Heart right ventricle (tissue), 16 donors: Measurements from ENCODE around the gene U2AF2. TPM values are rescaled to one million over a fixed set of nuclear protein-coding genes. Genes with fewer than 3 reads are reported as not detected.

Experiments used
- ATAC-seq, 8 donors: fragments of 200-7000 bp; cut with Tn5 transposase; one replicate each; pipeline ENCODE4 v1.9.1; 2020; ENCODE audit warnings: mild to moderate bottlenecking in 8 of 8, moderate library complexity in 8 of 8, moderate number of reproducible peaks in 1 of 8
- DNase-seq, 2 donors: peaks; one replicate each; pipeline ENCODE4 v3.0.0-alpha.2; 2020
- H3K27ac ChIP-seq, 10 donors: fragments of 200-600 bp; sonication (generic) in 2 of 10; one replicate each; pipeline versions ENCODE4 v1.5.0 to v1.8.0; 2020 to 2022; ENCODE audit warnings: mild to moderate bottlenecking in 3 of 10
- H3K27me3 ChIP-seq, 7 donors: fragments of 200-600 bp; one replicate each; pipeline ENCODE4 v1.8.0; 2021 to 2022; ENCODE audit warnings: mild to moderate bottlenecking in 2 of 7
- H3K36me3 ChIP-seq, 9 donors: fragments of 200-600 bp; sonication (generic) in 1 of 9; one replicate each; pipeline versions ENCODE4 v1.5.0 to v1.8.0; 2020 to 2022; ENCODE audit warnings: mild to moderate bottlenecking in 2 of 9
- H3K4me1 ChIP-seq, 9 donors: fragments of 200-600 bp; sonication (generic) in 1 of 9; one replicate each; pipeline versions ENCODE4 v1.5.0 to v1.8.0; 2020 to 2022; ENCODE audit warnings: mild to moderate bottlenecking in 4 of 9
- H3K4me3 ChIP-seq, 10 donors: fragments of 200-600 bp; sonication (generic) in 2 of 10; one replicate each; pipeline versions ENCODE4 v1.5.0 to v1.8.0; 2020 to 2022; ENCODE audit warnings: mild to moderate bottlenecking in 7 of 10, moderate library complexity in 2 of 10
- H3K9me3 ChIP-seq, 11 donors: fragments of 200-600 bp in 10 of 11; sonication (generic) in 2 of 11; one replicate each; pipeline versions ENCODE4 v1.5.0 to v1.8.0; 2013 to 2022; ENCODE audit warnings: mild to moderate bottlenecking in 2 of 11, control low read depth in 1 of 11, moderate library complexity in 1 of 11
- CTCF ChIP-seq, 9 donors: fragments of 200-600 bp; sonication (generic) in 2 of 9; IDR thresholded peaks; one replicate each; pipeline versions ENCODE4 v1.5.0 to v1.8.0; 2021 to 2022; ENCODE audit warnings: antibody characterized with exemption in 9 of 9, mild to moderate bottlenecking in 5 of 9, moderate library complexity in 1 of 9
- WGBS, 2 donors: extraction: QIAGEN DNeasy Blood & Tissue Kit; methylation state at CpG; one replicate each; pipeline ENCODE4 v1.1.7; 2013; ENCODE audit warnings: inconsistent platforms in 1 of 2; 5-methylcytosine and 5-hydroxymethylcytosine counted together
- intact Hi-C, 10 donors: fragments of 100-400 bp; cut with DNase I; formaldehyde crosslinking; loops; one replicate each; pipeline versions ENCODE4 v1.11.1 to v1.14.2; 2022
- polyA plus RNA-seq, 2 donors: library from polyadenylated mRNA; stranded (reverse); fragments of 200-250 nt; gene quantifications; one replicate each; pipeline ENCODE4 v1.2.3, GENCODE V29; 2013
- total RNA-seq, 10 donors: library from RNA; stranded (reverse); fragmentation: NEBNext Ultra II Directional in 3 of 10; extraction: Animal tissue kit (Norgen Biotek cat#: 25700) in 3 of 10; gene quantifications; one replicate each; pipeline versions ENCODE4 v1.2.1 to v1.2.4, GENCODE V29; 2021 to 2023
- donor health status: Arrhythmogenic right ventricular cardiomyopathy.
- donor health status: ischemic (EF 13 %, LVEDD 7.1; RV severe dilation, severe dysfunction).
- donor health status: healthy with polysubstance abuse.
- donor health status: DM: no; HTN: yes; CAD: no.
- donor health status: DM: no; HTN: no; CAD: no.
- donor health status: ischemic (EF 25% LVEDD 6.9; RV normal size, moderate dysfunction).
- donor health status: ischemic (EF 25% LVEDD 5.7; RV mildly dilated, moderate dysfunction).
- donor health status: healthy.
- donor health status: DM: yes; HTN: yes; CAD: no.
- donor health status: Ischemic cardiomyopathy.
- donor health status: ischemic (EF 35%, LVEDD 5.7; RV mildly dilated, moderate dysfunction).
- donor health status: nonischemic (EF 11% LVEDD 7.7; RV severe dilation, severe dysfunction).
- donor health status: DM: yes; HTN: yes; CAD: no.
- donor health status: PGD.
- donor health status: ischemic (EF 29% LVEDD 5.4; RV normal size, mild dysfunction).
- donor health status: nonischemic (EF 23%, LVEDD 6.1; RV moderate dilation, normal function).

U2AF2 gene
- total and polyA plus RNA-seq, 12 donors = 64.1 to 100 (median 74.4) TPM

- peak overlapping the region in 7 of 10 donors; percentile 85 to 97 (median 94) for H3K27ac ChIP-seq
- no peak for TF ChIP-seq CTCF (IDR thresholded peaks at IDR 0.05)
- intact Hi-C loops = loop anchor here in 4 of 10 donors (2.0 to 5.0 kb wide), 4 partner anchors 18 to 113 kb away; no protein-coding TSS in a partner anchor
These were observed 29.9 kb upstream of the U2AF2 start for GRCh38 chr19:55625004-55625326.

GRCh38 chr19:55626350-55626749 is 28.5 kb upstream of the U2AF2 start:
- Histone ChIP-seq H3K4me1 (peaks cover 5 to 24% (median 15%) of the 10 kb centered on the region in 9 donors), H3K36me3 (peaks cover 0 to 15% (median 7%) of the 10 kb centered on the region in 9 donors), H3K27ac (no peak overlapping the region), H3K27me3 (no peaks in the 10 kb centered on the region), H3K4me3 (no peak overlapping the region), H3K9me3 (no peaks in the 10 kb centered on the region)
- no peak for DNase-seq
- 89 to 94% methylated on average over 11 of the region's 11 CpGs for WGBS, 2 donors
- TF ChIP-seq CTCF (IDR thresholded peaks at IDR 0.05) = no peak
- ATAC-seq = no peak
- intact Hi-C loops = loop anchor here in 3 of 10 donors (5.0 kb wide), 2 partner anchors 109 to 114 kb away; no protein-coding TSS in a partner anchor

More at GRCh38 chr19:55625004-55625326, 29.9 kb upstream of the U2AF2 start:
- H3K27me3 ChIP-seq = no peaks in the 10 kb centered on the region
- WGBS, 2 donors = 55 to 56% methylated on average over 11 of the region's 11 CpGs
- ATAC-seq (no peak), DNase-seq (no peak)
- H3K36me3 ChIP-seq = peaks cover 0 to 19% (median 7%) of the 10 kb centered on the region in 9 donors
- H3K4me1 ChIP-seq = peaks cover 5 to 38% (median 15%) of the 10 kb centered on the region in 9 donors
- no peaks in the 10 kb centered on the region for H3K9me3 ChIP-seq
- H3K4me3 ChIP-seq = peak overlapping the region; percentile 32 to 63 (median 58)

- no peaks in the 10 kb centered on the region for H3K9me3 ChIP-seq
- intact Hi-C loops = loop anchor here in 4 of 10 donors (2.0 to 10.0 kb wide), 5 partner anchors 115 to 488 kb away; partner anchors contain the start of gene TNNT1 (in 1 of the 4)
- H3K27ac ChIP-seq = peak overlapping the region in 1 of 10 donors; percentile 31
- DNase-seq (peak in 1 of 2 donors; percentile 92), ATAC-seq (peak; percentile 27 to 73 (median 49))
- no peak overlapping the region for H3K4me3 ChIP-seq
- peak; percentile 82 to 94 (median 86) for TF ChIP-seq CTCF (IDR thresholded peaks at IDR 0.05)
- WGBS, 2 donors = 24 to 28% methylated on average over 3 of the region's 3 CpGs
- H3K27me3 ChIP-seq = no peaks in the 10 kb centered on the region
- H3K4me1 ChIP-seq = peaks cover 7 to 37% (median 26%) of the 10 kb centered on the region in 9 donors
- H3K36me3 ChIP-seq = no peaks in the 10 kb centered on the region
These were observed 22.4 kb upstream of the U2AF2 start for GRCh38 chr19:55632463-55632834.

- intact Hi-C loops = loop anchor here in 4 of 10 donors (2.0 to 10.0 kb wide), 5 partner anchors 117 to 489 kb away; partner anchors contain the start of gene TNNT1 (in 1 of the 4)
These were observed 21.0 kb upstream of the U2AF2 start for GRCh38 chr19:55633861-55634260.

More at GRCh38 chr19:55633861-55634260, 21.0 kb upstream of the U2AF2 start:
- Histone ChIP-seq H3K9me3 (no peaks in the 10 kb centered on the region), H3K36me3 (peaks cover 0 to 8% (median 0%) of the 10 kb centered on the region in 9 donors), H3K4me1 (peaks cover 7 to 49% (median 33%) of the 10 kb centered on the region in 9 donors), H3K27ac (peak overlapping the region in 2 of 10 donors; percentile 97 to 99), H3K4me3 (peak overlapping the region in 1 of 10 donors; percentile 96), H3K27me3 (no peaks in the 10 kb centered on the region)
- no peak for TF ChIP-seq CTCF (IDR thresholded peaks at IDR 0.05)
- 74 to 78% methylated on average over 8 of the region's 8 CpGs for WGBS, 2 donors
- no peak for ATAC-seq
- no peak for DNase-seq
